SU-DHL-6 (cell line): Measurements from ENCODE around the gene DNAL4.

Experiments used
- EZH2phosphoT487 ChIP-seq: fragments of 200-600 bp; sonication (generic), shearing (Covaris generic); conservative IDR thresholded peaks from 2 replicates; pipeline ENCODE4 v1.6.1; 2018; ENCODE audit warnings: mild to moderate bottlenecking, antibody characterized with exemption, low read length, moderate library complexity, mixed read lengths
- TF ChIP-seq, protein P1 (sequence below): fragments of 200-600 bp; sonication (generic); IDR thresholded peaks from one replicate; pipeline ENCODE4 v1.5.1; 2017; ENCODE audit warnings: antibody characterized with exemption, mild to moderate bottlenecking, low read length, moderate library complexity; ENCODE audit not compliant: insufficient read depth, poor library complexity, severe bottlenecking

DNA sequence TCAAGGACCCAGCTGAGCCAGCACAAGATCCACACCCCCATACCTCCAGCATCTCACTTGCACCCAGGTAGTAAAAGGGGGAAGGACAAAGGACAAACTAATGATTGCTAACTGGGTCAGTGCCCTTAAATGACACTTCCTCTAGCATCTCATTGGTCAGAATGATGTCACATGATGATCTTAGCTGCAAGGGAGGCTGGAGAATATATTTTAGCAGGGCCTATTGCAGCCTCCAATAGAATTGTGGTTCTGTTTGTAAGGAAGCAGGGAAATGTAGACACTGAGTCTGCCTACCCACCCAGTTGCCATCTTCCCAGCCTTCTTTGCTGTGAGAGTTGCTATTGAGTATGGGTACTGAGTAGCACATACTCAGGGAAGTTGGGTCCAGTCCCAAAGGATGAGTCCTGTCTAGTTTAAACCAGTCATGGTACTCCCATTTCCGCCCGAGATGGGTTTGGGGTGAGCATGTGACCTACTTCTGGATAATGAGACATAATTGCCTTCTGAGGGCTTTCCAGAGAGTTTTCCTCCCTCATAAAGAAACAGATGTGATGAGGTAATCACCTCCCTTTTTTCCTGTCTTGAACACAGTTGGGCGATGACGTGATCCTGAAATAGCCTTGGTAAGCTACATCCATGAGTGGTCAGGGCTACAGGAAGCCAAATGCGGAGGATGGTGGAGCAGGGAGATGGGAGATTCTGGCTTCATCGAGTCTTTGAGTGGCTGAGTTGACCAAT lies 5.5 kb upstream of the DNAL4 start:
- TF ChIP-seq, protein P1, sequence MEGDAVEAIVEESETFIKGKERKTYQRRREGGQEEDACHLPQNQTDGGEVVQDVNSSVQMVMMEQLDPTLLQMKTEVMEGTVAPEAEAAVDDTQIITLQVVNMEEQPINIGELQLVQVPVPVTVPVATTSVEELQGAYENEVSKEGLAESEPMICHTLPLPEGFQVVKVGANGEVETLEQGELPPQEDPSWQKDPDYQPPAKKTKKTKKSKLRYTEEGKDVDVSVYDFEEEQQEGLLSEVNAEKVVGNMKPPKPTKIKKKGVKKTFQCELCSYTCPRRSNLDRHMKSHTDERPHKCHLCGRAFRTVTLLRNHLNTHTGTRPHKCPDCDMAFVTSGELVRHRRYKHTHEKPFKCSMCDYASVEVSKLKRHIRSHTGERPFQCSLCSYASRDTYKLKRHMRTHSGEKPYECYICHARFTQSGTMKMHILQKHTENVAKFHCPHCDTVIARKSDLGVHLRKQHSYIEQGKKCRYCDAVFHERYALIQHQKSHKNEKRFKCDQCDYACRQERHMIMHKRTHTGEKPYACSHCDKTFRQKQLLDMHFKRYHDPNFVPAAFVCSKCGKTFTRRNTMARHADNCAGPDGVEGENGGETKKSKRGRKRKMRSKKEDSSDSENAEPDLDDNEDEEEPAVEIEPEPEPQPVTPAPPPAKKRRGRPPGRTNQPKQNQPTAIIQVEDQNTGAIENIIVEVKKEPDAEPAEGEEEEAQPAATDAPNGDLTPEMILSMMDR: no peak
- TF ChIP-seq EZH2phosphoT487: no peak
